ENCODE data around the gene KLHL21.

DNA sequence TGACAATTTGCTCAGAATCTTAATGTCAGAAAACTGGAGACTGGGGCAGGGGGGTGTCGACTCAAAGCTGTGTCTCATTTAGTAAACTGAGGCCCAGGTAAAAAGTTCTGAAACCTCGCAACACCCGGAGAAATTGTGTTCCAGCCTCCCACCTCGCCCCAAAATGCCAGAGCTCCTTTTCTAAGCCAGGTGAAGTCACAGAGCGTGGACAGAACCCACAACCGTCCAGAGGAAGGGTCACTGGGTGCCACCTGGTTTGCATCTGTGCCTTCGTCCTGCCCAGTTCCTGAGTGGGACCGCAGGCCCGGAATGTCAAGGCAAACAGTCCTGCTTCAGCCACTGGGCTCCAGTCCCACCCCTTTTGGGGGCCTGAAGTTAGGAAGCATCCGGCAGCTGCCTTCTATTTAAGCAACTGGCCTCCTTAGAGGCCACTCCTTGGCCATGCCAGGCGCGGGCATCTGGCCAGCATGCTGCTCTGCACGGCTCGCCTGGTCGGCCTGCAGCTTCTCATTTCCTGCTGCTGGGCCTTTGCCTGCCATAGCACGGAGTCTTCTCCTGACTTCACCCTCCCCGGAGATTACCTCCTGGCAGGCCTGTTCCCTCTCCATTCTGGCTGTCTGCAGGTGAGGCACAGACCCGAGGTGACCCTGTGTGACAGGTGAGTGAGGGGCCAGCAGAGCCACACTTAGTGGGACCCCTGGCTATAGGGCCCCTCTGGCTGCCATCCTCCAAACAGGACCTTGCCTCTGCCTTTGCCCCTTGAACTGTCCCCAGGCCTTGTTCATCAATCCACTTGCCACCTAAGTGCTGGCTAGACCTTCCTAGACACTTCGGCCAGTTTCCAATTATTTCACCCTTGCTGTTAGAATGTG is 47.5 kb downstream of the KLHL21 start, which contains the start of gene TAS1R1:
- TF ChIP-seq, protein P1, sequence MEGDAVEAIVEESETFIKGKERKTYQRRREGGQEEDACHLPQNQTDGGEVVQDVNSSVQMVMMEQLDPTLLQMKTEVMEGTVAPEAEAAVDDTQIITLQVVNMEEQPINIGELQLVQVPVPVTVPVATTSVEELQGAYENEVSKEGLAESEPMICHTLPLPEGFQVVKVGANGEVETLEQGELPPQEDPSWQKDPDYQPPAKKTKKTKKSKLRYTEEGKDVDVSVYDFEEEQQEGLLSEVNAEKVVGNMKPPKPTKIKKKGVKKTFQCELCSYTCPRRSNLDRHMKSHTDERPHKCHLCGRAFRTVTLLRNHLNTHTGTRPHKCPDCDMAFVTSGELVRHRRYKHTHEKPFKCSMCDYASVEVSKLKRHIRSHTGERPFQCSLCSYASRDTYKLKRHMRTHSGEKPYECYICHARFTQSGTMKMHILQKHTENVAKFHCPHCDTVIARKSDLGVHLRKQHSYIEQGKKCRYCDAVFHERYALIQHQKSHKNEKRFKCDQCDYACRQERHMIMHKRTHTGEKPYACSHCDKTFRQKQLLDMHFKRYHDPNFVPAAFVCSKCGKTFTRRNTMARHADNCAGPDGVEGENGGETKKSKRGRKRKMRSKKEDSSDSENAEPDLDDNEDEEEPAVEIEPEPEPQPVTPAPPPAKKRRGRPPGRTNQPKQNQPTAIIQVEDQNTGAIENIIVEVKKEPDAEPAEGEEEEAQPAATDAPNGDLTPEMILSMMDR (conservative IDR thresholded peaks at IDR 0.05): no peak
- no peak for TF ChIP-seq EZH2 (IDR thresholded peaks at IDR 0.05; ENCODE audit: low read depth)

Data from PC-9 (cell line).